T1000 (cell line): ENCODE results near the gene MEGF10.

Source experiments
- DNase-seq: peaks from one replicate; lab custom pipeline; 2025; ENCODE audit warnings: mixed read lengths; lab: John Stamatoyannopoulos, UW

The MEGF10 gene

DNA sequence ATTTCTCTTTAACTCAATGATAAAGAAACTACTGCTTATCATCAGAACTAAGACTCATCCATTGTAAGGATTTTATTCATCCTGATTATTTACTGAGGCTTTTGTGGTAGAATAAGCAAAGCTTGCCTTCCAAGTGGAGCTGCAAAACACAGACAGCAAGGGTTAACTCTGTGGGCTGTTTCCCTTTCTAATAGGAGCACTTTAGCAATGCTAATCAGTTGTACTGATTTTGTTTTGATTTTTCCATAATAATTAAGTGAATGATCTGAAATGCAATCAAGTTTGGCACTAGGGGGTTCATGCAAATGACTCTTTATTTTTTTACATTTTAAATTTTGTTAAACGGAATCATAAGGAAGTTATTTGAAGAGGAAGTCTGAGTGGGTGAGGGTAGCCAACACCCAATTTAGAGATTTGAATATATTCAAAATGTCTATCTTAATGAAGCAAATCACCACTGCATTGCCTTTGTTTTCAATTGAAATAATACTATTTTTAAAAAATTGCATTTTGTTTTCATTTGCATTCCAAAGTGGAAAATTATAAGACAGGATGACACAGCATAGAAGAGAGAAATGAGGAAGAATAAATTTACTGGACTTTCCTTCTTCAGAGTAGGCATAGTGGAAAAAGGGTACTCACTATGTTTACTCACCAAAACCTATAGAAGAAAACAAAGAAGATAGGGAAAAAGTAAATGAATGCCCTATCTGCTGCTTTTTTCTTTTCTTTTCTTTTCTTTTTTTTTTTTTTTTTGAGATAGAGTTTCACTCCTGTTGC, 36.6 kb downstream of the MEGF10 start:
- no peak for DNase-seq

GRCh38 chr5:127330116-127330515, 39.5 kb downstream of the MEGF10 start:
- no peak for DNase-seq

- no peak for DNase-seq
Measured at GRCh38 chr5:127331890-127332649, 41.5 kb downstream of the MEGF10 start.

- DNase-seq, result no peak
Measured at GRCh38 chr5:127333483-127333882, 42.9 kb downstream of the MEGF10 start.

DNA sequence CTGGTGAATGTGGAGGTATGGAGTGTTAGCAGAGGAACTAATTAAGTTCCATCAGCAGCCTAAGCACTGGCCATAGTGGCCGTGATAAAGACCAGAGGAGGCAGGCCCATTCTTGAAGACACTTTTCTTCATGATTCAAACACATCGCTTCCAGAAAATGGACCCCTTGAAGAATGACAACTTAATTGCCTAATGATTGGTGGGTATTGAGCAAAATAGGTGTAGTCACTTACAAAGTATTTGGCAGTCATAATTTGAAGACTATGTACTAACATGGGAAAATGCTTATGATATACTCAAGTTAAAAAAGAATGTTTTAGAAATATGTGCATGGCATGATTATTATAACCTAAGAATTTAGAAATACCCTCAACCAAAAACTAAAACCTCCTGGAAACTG, 44.8 kb downstream of the MEGF10 start:
- no peak for DNase-seq

DNA sequence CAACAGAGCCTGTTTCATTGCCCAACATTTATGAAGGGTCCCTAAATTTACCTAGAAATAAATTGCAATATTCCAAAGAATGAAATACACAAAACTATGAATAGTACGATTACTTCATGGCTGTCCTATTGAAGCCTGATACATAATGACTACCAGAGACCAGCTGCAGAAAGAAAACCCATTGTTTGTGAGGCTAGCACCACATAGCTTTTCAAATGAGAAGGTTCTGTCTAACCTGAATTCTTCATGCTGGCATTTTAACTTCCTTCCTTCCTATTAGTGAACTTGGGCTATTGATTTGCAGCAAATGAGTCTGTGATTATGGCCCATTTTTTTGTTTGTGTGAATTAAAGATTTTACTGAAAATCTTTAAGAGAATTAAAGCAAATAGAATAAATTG, 47.3 kb downstream of the MEGF10 start:
- no peak for DNase-seq

DNA sequence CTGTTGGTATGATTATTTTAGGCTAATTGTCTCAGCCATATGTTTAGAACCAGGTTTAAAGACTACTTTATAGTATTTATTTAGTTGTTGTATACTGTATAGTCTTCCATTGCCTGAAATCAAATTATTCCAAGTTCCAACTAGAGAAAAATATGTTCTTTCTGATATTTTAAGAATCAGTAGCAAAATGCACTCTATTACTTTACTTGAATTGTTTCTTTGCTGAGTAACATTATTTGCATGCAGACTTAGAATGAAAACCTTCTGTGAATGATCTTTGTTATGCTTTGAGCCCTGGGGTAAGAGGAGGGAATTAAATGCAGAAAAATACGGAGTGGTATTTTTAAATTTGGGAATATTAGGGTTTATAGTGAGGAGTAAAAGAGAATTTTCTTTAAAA, 47.9 kb downstream of the MEGF10 start:
- DNase-seq, result no peak

DNA sequence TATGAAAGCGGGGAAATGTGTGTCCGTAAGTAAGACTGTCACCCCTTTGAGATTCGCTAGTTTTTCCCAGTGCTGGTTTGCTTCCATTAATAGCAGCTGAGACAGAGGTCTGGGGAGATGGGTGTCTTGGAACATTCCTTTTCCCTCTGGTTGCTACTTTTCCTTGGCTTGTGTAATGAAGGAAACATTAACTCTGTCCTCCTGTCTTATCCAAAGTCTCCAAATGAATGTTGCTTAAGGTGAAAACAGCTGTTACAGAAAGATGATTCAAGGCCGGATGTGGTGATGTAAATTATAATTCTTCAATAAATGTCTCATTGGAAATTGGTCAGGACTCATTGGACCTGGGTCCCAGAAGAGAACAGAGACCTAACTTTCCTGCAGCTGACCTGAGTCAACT, 50.0 kb downstream of the MEGF10 start:
- no peak for DNase-seq

- DNase-seq, result no peak
Measured at GRCh38 chr5:127342364-127342763, 51.8 kb downstream of the MEGF10 start.

DNA sequence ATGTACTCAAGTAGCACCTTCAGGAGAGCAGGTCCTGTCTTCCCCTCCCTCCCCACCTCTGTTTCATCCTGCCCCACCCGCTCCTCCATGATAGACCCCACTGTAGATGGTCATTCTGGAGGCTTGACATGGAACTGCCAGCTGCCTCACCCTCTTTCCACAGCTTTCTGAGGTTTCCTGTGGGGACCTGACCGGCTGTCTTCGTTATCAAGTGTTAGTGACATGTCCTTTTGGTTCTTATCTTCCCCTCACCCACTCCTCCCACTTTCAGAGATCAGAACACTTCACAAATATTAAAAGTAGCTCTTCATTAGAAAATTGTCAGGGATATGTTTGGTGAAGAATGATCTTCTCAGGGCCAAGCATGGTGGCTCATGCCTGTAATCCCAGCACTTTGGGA, 52.7 kb downstream of the MEGF10 start:
- no peak for DNase-seq

- DNase-seq, result no peak
Measured at GRCh38 chr5:127343866-127344265, 53.3 kb downstream of the MEGF10 start.

DNA sequence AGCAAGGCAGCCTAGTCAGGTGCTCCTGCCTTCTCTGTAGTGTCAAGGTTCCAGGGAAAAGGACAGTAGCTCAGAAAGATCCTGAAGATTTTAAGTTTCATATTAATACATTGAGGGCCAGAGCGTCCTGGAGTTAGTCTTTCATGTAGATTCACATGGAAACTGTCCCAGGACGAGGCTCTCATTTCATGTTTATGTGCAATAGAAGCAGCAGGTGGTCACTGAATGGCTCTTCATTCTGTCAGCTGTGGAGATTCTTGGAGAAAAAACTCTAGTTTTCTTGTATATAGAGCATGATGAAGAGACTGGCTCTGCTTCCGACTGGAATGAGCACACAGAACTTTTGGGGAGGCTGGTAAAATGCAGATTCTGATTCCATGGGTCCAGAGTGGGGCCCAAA, 54.3 kb downstream of the MEGF10 start:
- DNase-seq, result no peak

DNA sequence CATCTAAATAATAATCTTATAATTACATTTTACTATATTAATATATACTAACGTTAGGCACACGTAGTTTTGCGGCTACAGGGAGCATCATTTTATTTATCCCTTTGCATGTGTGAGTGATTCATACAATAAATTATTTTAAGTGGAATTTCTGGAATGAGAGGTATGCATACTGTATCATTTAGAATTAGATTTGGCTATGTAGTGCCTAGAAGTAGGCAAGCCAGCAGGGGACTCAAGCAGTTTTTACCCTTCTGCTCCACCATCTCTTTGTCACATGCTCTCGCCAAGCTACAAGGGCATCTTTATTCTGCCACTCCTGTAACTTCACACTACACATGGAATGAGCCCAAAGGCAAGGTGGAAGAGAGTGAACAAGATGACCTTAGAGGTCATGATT, 60.8 kb downstream of the MEGF10 start:
- DNase-seq, result no peak

DNA sequence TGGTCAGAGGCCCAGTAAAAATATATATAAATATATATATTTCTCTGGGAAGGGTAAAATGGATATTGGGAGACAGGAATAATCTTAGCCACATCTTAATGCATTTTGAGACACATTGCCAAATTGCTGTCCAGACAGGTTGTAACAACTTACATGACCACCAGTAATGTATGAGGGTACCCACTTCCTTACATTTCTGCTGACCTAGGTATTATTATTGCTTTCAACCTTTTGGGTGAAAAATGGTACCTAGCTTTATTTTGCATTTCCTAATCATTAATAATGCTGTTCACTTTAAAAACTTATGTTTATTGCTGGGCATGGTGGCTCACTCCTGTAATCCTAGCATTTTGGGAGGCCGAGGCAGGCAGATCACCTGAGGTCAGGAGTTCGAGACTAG, 61.5 kb downstream of the MEGF10 start:
- DNase-seq, result no peak

- DNase-seq, result no peak
Measured at GRCh38 chr5:127353327-127353726, 62.7 kb downstream of the MEGF10 start.

- no peak for DNase-seq
Measured at GRCh38 chr5:127353796-127354195, 63.2 kb downstream of the MEGF10 start.

DNA sequence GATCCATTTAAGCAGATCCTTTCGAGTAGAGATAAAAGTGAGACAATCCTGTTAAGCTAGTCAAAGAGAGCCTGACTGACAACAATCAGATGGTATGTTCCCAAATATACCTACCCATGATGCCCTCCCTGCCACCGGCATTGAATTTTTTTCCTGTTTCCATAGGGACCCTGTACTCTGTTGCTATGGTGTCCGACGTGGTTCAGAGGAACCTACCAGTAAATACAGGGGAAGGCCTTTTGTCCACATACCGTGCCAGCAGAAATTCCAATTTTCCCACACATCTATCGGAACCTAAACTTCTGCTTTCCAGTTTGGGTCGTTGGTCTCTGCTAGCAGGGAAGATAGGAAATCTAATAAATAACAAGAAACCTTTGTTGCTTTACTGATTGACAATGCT, 64.7 kb downstream of the MEGF10 start:
- no peak for DNase-seq

- DNase-seq, result no peak
Measured at GRCh38 chr5:127358284-127358683, 67.7 kb downstream of the MEGF10 start.

DNA sequence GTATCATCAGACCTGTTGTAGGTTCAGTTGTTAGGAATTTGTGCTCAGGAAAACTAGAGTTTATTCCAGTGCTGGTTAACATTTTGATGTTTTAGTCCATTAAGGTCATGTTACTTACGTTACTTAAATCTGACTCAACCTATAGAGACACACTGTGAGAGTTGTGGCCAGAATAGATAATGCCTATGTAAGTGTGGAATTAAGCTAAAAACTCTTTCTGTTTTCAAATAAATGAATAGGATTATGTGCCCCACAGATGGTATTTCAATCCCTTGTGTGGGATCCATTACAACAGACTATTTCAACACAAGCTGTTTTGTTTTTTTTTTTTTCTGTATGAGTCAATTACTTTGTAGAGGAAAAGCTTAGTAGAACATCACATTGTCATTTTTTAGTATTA, 68.1 kb downstream of the MEGF10 start:
- DNase-seq, result no peak

- DNase-seq, result no peak
Measured at GRCh38 chr5:127359502-127359901, 68.9 kb downstream of the MEGF10 start.

- DNase-seq, result no peak
Measured at GRCh38 chr5:127363403-127363802, 72.8 kb downstream of the MEGF10 start.

DNA sequence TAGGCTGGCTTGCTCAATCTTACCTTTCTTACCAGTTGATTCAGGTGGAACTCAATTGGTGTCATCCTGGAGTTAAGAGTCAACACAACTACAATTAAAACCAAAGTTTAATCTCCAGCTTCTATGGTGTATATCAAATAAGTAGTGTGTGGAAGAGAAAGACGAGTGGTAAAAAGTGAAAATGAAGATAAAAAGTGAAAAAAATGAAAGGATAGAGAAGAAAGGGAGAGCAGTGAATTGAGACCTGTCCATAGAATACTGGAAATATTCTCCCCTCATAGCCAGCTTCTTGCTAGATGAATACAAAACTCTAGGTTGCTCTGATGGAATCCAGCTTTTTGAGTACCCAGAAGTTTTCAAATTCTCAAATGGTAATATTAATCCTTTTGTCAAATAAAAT, 76.4 kb downstream of the MEGF10 start:
- DNase-seq, result no peak

DNA sequence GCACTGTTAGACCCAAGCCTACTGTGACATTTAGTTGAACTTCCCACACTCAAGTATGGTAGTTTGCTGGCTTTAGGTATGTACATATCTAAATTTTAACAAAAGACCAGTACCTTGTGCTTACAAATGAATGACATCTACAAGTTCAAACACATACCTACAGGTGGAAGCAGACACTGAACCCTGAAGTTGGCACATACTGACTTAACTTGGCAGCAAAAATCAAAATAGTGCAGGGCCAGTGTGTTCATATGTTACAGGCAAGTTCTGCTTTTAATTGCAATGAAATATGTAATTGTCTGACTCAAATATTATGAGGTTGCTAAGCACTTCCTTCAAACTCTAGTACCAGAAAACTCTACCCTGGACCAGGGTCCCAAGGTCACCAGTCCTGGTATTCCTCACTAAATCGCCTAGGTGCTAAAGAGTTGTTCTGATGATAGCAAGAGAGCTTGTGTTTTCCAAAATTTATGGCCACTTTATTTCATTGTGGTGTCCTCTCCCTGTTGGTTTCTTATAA, 77.4 kb downstream of the MEGF10 start:
- DNase-seq, result no peak
